ENCODE results near the gene NRXN2.

DNA sequence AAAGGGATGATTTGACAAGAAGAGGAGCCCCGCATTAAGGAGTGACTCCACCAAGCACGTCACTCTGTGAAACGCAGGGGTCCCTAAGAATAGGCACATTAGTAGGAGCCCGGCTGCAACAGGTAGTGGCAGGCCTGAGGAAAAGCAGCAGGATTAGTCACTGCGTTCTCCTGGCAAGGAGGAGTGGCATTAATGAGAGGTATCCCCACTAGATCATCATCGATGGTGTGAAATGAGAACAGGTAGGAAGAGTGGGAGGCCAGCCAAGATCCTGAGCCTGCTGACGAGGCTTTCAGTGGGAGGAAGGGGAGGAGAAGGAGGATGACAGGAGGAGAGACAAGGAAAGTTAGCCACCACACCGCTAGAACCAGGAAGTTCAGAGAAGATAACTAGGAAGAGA, 38.6 kb downstream of the NRXN2 start:
- TF ChIP-seq, protein P1, sequence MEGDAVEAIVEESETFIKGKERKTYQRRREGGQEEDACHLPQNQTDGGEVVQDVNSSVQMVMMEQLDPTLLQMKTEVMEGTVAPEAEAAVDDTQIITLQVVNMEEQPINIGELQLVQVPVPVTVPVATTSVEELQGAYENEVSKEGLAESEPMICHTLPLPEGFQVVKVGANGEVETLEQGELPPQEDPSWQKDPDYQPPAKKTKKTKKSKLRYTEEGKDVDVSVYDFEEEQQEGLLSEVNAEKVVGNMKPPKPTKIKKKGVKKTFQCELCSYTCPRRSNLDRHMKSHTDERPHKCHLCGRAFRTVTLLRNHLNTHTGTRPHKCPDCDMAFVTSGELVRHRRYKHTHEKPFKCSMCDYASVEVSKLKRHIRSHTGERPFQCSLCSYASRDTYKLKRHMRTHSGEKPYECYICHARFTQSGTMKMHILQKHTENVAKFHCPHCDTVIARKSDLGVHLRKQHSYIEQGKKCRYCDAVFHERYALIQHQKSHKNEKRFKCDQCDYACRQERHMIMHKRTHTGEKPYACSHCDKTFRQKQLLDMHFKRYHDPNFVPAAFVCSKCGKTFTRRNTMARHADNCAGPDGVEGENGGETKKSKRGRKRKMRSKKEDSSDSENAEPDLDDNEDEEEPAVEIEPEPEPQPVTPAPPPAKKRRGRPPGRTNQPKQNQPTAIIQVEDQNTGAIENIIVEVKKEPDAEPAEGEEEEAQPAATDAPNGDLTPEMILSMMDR (IDR thresholded peaks at IDR 0.05 in 2 of 3, conservative IDR thresholded peaks at IDR 0.05 in 1 of 3; ENCODE audit: control insufficient read depth in 2 of 3, extremely low read depth in 1 of 3, insufficient read depth in 1 of 3, low read depth in 3 of 3, low read length in 3 of 3) = no peak
- TF ChIP-seq EGR1 (IDR thresholded peaks at IDR 0.05; ENCODE audit: borderline replicate concordance in 1 of 2, low read depth in 2 of 2, low read length in 2 of 2) (no peak), POLR2A (IDR thresholded peaks at IDR 0.05; ENCODE audit: low read depth, low read length) (no peak), RAD21 (IDR thresholded peaks at IDR 0.05; ENCODE audit: insufficient read depth, low read depth, low read length) (no peak)
